GM12891 (cell line): Measurements from ENCODE around the gene ETV6.
"Not testable (repeated sequence)": the region's sequence is repeated elsewhere in the genome, so short reads cannot be mapped to it uniquely, and the experiment has no call there.

Source experiments
- DNase-seq: peaks from one replicate; pipeline ENCODE4 v3.0.0; 2011; ENCODE audit warnings: low spot score; ENCODE audit not compliant: insufficient read length
- FAIRE-seq: peaks from 2 replicates; lab custom pipeline; 2011; peaks lifted over from hg19 to GRCh38; lab: Jason Lieb, UNC
- PAX5 ChIP-seq: IDR thresholded peaks from 2 replicates; pipeline ENCODE4 v1.6.1; 2011; ENCODE audit warnings: low read length, moderate library complexity, mild to moderate bottlenecking; ENCODE audit not compliant: insufficient read depth, severe bottlenecking
- POLR2A ChIP-seq: IDR thresholded peaks from 2 replicates; pipeline ENCODE4 v1.6.1; 2011; ENCODE audit warnings: low read depth, low read length, control low read depth
- POLR2AphosphoS5 ChIP-seq: IDR thresholded peaks from 2 replicates; pipeline ENCODE4 v1.6.1; 2011; ENCODE audit warnings: low read depth, low read length, control low read depth
- POU2F2 ChIP-seq: IDR thresholded peaks from 2 replicates; pipeline ENCODE4 v1.6.1; 2011; ENCODE audit warnings: low read depth, mild to moderate bottlenecking, control low read depth, low read length, moderate library complexity
- SPI1 ChIP-seq: IDR thresholded peaks from 2 replicates; pipeline ENCODE4 v1.6.1; 2011; ENCODE audit warnings: low read depth, low read length, control low read depth
- TAF1 ChIP-seq: IDR thresholded peaks from 2 replicates; pipeline ENCODE4 v1.6.1; 2011; ENCODE audit warnings: low read depth, low read length, control low read depth

ETV6 gene

DNA sequence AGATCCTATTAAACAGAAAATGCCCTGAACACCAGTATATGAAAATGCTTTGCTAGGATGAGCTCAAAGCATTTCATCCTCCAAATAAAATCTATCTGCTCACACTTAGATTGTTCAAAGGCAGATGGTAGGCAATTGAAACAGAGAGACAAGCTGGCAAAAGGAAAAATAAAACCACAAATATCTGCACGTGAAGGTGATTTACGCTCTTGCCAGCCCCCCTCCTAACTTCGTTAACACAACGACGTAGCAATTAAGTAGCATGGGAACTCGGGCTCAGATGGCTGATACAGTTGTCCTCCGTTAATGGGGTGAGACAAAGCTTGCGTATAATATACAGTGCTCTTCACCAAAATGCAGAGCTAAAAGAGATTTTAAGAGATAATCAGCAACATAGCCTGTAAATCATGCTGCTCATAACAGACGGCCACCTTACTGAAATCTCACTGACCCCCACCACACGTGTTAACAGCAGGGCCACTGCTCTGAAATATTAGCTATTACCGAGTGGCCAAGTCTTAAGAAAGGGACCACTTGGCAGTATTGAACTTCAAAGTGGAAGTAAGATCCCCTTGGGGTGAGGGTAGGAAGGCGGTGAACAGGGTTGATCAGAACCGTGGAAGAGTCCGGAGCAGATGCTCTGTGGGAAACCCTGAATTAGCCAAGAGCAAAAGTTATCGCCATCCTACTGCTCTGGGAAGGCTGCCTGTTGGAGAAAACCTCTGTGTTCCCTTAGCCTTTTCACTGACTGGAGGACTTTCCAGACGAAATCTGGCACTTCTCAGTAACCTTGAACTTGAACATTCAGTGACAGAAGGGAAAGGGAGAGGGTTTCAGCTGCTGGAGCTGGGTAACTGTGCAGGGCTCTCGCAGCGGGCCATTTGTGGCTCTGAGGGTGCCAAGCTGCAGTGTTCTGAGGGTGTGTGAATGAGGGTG lies 23.1 kb downstream of the ETV6 start:
- DNase-seq, result no peak
- TF ChIP-seq TAF1, result no peak
- TF ChIP-seq SPI1, result no peak
- TF ChIP-seq POLR2AphosphoS5, result no peak
- no peak; the same call in 1 of the 2 replicates for TF ChIP-seq POLR2A
- no peak for TF ChIP-seq PAX5
- TF ChIP-seq POU2F2, result no peak
- FAIRE-seq, result no peak

DNA sequence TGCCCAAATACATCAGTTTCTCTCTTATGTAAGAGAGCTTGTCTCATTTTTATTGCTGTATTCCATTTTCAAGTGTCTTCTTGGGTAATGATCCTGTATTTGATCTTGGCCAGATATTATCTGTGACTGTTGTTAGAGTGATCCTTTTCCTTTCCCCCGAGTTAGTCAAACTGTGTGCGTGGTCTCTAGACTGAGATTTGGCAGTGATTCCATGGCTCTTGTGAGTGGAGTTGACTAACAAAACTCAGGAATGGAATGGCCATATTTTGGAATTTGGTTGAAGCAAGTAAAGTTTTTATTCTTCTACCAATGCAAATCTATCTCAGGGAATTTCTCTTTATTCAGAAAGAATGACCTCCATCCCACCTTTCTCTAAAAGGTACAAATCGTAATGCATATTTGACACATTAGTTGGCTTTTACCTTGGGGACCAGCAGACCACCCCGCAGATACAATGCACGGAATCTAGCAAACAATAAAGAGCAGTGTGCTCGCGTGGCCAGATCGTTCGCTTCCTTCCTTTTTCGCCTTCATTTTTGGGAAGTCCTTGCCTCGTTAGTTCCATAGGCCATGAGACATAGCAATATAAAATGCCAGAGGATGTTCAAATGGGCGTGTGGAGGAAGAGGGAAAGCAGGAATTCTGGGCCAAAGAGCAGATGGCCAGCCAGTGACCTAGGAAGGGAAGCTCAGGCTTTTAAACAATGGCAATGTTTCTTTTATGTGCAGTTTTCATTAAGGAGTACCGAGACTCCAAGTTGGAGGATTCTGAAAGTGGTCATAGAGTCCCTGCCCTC lies 24.4 kb downstream of the ETV6 start:
- TF ChIP-seq POLR2A, result no peak
- no peak for TF ChIP-seq TAF1
- no peak for TF ChIP-seq SPI1
- no peak for TF ChIP-seq PAX5
- no peak for TF ChIP-seq POU2F2
- no peak for TF ChIP-seq POLR2AphosphoS5
- no peak for FAIRE-seq
- no peak for DNase-seq

DNA sequence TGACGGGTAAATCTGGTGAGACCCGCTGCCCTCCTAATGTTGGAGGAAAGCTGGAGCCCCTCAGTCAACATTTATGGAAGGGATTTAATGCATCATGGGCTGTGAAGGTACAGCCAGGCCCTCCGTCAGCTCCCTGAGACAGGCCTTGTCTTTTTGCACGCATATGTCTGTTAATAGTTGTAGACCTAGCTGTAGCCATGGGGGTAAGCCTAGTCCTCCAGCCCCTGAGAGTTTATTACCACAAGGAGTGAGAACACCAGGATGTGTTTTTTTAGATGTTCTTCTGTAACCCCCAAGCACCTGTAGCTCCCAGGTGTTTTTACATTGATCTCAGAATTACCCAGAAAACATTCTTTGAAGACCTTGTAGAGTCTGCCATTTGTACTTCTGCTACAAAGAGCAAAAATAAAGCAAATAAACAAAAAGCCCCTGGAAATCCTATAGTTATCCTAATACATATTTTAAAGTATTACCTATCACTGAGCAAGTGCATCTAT lies 25.5 kb downstream of the ETV6 start:
- no peak for FAIRE-seq
- no peak for TF ChIP-seq POLR2A
- TF ChIP-seq POLR2AphosphoS5, result no peak
- TF ChIP-seq TAF1, result no peak
- no peak for TF ChIP-seq SPI1
- no peak for TF ChIP-seq POU2F2
- TF ChIP-seq PAX5, result no peak
- no peak for DNase-seq

DNA sequence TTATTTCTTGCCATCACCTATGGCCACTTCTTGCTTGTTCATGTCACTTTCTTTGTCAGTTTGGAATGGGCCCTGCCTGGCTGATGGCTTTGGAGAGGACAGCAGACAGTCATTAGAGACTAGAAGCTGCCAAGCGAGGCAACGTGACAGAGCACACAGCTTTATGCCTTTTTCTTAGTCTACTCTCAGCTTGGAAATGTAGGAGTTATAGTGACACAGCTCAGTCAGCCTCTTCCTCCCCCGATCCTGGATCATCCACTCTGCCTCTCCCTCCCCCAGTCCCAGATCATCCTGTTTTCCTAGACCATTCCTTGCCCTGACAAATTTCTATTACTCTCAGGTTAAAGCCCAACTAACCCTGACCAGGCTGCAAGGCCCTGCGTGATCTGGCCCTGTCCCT lies 26.6 kb downstream of the ETV6 start:
- FAIRE-seq (no peak), DNase-seq (no peak)
- TF ChIP-seq TAF1, result no peak
- TF ChIP-seq PAX5, result no peak
- TF ChIP-seq SPI1, result no peak
- TF ChIP-seq POLR2A, result no peak
- no peak for TF ChIP-seq POLR2AphosphoS5

DNA sequence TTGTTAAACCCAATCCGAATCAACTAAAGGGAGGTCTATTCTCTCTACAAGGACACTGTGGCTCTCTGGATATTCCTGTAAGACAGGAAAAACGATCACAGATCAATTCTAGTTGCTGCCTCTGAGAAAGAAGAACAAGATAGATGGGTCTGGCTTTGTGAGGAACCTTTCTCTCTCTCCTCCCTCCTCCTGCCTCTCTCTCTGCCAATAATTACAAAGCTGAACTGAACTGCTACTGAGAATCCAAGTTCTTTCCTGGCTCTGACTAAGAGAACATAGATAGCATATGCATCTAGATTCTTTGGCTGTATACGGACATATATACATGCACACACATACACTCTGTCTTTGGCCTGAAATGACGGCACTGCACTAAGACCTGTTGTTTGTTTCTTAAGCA lies 27.6 kb downstream of the ETV6 start:
- FAIRE-seq, result no peak
- no peak for DNase-seq
- TF ChIP-seq SPI1 (no peak), PAX5 (no peak), POLR2A (no peak), TAF1 (no peak), POLR2AphosphoS5 (no peak)

DNA sequence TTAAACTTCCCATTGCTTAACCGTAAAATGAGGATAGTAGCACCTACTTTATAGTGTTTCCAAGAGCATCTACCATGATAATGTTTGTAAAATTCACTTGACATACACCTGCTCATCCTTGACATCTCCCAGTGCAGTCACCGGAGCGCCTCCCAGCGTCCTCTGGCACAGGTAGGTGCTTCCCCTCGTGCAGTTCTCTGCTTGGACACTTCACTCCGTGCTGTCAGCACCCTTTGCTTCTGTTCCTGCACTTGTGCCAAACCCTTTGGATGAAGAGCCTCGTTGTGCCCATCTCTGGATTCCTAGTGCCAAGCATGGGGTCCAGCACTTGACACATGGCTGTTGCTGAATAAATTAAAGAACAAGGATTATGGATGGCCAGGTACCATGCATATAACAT lies 28.3 kb downstream of the ETV6 start:
- FAIRE-seq, result no peak
- TF ChIP-seq TAF1 (no peak), SPI1 (no peak), POU2F2 (no peak), PAX5 (no peak), POLR2A (no peak), POLR2AphosphoS5 (no peak)
- DNase-seq, result no peak

DNA sequence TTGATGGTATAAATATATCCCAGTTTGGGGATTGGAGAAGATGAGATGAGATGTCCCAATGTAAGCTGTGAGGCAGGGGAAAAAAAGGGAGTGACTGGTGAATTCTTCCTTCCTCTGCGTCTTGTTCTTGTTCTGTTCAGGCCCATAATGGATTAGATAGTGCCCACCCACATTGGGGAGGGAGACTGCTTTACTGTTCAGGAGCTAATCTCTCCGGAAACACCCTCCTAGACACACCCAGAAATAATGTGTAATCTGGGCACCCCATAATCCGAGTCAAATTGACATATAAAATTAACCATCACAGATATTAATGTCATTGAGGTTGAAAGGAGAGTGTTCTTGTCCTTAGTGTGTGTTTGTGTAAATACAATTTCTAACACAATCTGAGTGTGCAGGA lies 29.3 kb downstream of the ETV6 start:
- no peak for DNase-seq
- no peak for FAIRE-seq
- no peak for TF ChIP-seq POLR2A
- TF ChIP-seq TAF1, result no peak
- TF ChIP-seq POU2F2, result no peak
- no peak for TF ChIP-seq SPI1
- TF ChIP-seq PAX5, result no peak
- no peak for TF ChIP-seq POLR2AphosphoS5

DNA sequence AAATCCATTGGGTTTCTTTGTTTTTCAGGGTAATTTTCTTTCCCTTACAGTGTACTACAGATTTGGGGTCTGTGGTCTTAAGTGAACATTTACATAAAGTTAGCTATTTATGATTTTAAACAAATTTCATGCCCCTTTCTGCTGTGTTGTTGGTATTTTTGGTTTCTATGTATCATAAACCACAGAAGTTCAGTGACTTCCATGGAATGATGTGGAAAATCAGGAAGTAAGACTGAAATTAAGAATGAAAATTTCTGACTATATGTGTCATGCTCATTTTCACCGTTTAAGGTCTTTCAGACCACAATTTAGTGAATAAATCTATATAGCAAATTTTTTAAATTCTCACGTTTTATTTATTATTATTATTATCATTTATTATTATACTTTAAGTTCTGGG lies 31.7 kb downstream of the ETV6 start:
- no peak for TF ChIP-seq POU2F2
- no peak for TF ChIP-seq POLR2A
- no peak for TF ChIP-seq POLR2AphosphoS5
- FAIRE-seq, result no peak
- DNase-seq, result no peak

DNA sequence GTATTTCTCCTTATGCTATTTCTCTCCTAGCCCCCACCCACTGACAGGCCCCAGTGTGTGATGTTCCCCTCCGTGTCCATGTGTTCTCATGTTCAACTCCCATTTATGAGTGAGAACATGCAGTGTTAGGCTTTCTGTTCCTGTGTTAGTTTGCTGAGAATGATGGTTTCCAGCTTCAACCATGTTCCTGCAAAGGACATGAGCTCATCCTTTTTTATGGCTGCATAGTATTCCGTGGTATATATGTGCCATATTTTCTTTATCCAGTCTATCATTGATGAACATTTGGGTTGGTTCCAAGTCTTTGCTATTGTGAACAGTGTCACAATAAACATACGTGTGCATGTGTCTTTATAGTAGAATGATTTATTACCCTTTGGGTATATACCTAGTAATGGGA lies 32.2 kb downstream of the ETV6 start:
- not testable (repeated sequence) for DNase-seq, FAIRE-seq

DNA sequence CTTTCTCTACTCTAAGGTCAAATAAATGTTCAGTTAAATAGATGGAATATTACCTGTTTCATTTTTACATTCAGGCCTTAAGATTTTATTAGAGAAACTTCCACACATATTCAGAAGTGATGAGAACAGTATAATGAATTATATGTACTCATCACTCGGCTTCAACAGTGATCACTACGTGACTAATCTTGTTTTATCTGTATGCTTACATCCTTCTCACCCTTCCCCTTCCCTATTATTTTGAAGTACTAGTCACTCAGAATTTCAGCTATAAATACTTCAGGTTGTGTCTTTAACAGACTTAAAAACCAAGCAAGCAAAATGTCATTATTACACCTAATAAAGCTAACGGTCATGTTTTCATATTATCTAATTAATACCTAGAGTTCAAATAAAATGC lies 34.9 kb downstream of the ETV6 start:
- FAIRE-seq (no peak), DNase-seq (no peak)
- TF ChIP-seq POLR2A (no peak), POU2F2 (no peak)
